ENCODE measurements around the gene TRIM71.

DNA sequence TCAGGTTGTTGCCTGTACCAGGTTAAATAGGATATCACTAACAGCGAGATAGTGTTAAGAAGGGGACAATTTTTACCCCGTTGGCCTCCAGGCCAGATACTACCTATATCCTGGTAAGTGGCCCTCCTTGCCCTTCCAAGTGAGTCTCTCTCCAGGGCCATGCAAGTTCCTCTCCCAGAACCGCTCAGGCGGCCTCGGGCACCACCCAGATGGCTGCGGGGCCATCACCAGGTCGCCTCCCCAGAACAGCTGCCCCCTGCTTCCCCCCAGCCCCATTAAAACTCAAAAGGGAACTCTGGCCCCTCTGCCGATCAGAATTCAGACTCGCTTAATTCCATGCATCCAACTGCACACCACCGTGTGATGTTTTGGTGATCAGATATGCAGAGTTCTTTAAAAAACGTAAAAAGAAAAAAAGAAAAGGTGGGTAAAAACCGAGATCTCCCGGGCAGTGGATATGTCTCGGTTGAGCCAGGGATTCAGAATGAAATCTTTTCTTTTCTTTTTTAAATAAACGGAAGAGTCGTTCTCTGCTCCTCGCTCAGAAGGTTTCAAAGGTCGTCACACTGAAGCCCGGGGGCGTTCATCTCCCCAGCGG is 1.9 kb upstream of the TRIM71 start:
- TF ChIP-seq, protein P1, sequence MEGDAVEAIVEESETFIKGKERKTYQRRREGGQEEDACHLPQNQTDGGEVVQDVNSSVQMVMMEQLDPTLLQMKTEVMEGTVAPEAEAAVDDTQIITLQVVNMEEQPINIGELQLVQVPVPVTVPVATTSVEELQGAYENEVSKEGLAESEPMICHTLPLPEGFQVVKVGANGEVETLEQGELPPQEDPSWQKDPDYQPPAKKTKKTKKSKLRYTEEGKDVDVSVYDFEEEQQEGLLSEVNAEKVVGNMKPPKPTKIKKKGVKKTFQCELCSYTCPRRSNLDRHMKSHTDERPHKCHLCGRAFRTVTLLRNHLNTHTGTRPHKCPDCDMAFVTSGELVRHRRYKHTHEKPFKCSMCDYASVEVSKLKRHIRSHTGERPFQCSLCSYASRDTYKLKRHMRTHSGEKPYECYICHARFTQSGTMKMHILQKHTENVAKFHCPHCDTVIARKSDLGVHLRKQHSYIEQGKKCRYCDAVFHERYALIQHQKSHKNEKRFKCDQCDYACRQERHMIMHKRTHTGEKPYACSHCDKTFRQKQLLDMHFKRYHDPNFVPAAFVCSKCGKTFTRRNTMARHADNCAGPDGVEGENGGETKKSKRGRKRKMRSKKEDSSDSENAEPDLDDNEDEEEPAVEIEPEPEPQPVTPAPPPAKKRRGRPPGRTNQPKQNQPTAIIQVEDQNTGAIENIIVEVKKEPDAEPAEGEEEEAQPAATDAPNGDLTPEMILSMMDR (IDR thresholded peaks at IDR 0.05; ENCODE audit: low read depth, low read length, poor library complexity, severe bottlenecking), result no peak
- no peak for TF ChIP-seq EZH2phosphoT487 (IDR thresholded peaks at IDR 0.05; ENCODE audit: borderline replicate concordance, low read length)
